Hepatocyte (in vitro differentiated cells): ENCODE data around the gene RAB11FIP5. TPM values are rescaled to one million over a fixed set of nuclear protein-coding genes. Genes with fewer than 3 reads are reported as not detected.

Experiments
- DNase-seq: peaks from one replicate; pipeline ENCODE4 v3.0.0-alpha.2; 2016; ENCODE audit warnings: low spot score
- H2AFZ ChIP-seq: fragments of 200-600 bp; sonication (generic); 2 replicates; pipeline ENCODE4 v1.6.0; 2016; ENCODE audit warnings: antibody characterized with exemption, mild to moderate bottlenecking
- H3K27ac ChIP-seq: fragments of 200-600 bp; sonication (generic); 2 replicates; pipeline ENCODE4 v1.5.1; 2016; ENCODE audit warnings: mild to moderate bottlenecking
- H3K27me3 ChIP-seq: fragments of 200-600 bp; sonication (generic); 2 replicates; pipeline ENCODE4 v1.6.1; 2016
- H3K36me3 ChIP-seq: fragments of 200-600 bp; sonication (generic); replicated peaks from 2 replicates; pipeline ENCODE4 v1.5.1; 2016; ENCODE audit warnings: low read depth; ENCODE audit not compliant: insufficient read depth
- H3K4me1 ChIP-seq: fragments of 200-600 bp; sonication (generic); 2 replicates; pipeline ENCODE4 v1.5.1; 2016; ENCODE audit warnings: mild to moderate bottlenecking, moderate library complexity; ENCODE audit not compliant: insufficient read depth
- H3K4me2 ChIP-seq: fragments of 200-600 bp; sonication (generic); 2 replicates; pipeline ENCODE4 v1.6.0; 2016
- H3K4me3 ChIP-seq: fragments of 200-600 bp; sonication (generic); 2 replicates; pipeline ENCODE4 v1.5.1; 2016; ENCODE audit warnings: mild to moderate bottlenecking
- H3K79me2 ChIP-seq: fragments of 200-600 bp; sonication (generic); 2 replicates; pipeline ENCODE4 v1.6.0; 2017; ENCODE audit warnings: mild to moderate bottlenecking
- H3K9me2 ChIP-seq: fragments of 200-600 bp; sonication (generic); replicated peaks from 2 replicates; pipeline ENCODE4 v1.6.0; 2017; ENCODE audit warnings: mild to moderate bottlenecking; ENCODE audit not compliant: insufficient read depth
- H3K9me3 ChIP-seq: fragments of 200-600 bp; sonication (generic); 2 replicates; pipeline ENCODE4 v1.5.1; 2016; ENCODE audit warnings: low read depth, mild to moderate bottlenecking
- H4K20me1 ChIP-seq: fragments of 200-600 bp; sonication (generic); 2 replicates; pipeline ENCODE4 v1.6.0; 2016; ENCODE audit warnings: mild to moderate bottlenecking; ENCODE audit not compliant: insufficient read depth, poor library complexity, severe bottlenecking
- EZH2 ChIP-seq: fragments of 200-600 bp; sonication (generic); IDR thresholded peaks from 2 replicates; pipeline ENCODE4 v1.6.1; 2016; ENCODE audit warnings: antibody characterized with exemption, mild to moderate bottlenecking, borderline replicate concordance
- EZH2phosphoT487 ChIP-seq: fragments of 200-600 bp; sonication (generic); IDR thresholded peaks from one replicate; pipeline ENCODE4 v1.6.1; 2018; ENCODE audit warnings: antibody characterized with exemption, mild to moderate bottlenecking, low read depth, moderate library complexity; ENCODE audit not compliant: unreplicated experiment, severe bottlenecking
- WGBS: methylation state at CpG from one replicate; pipeline ENCODE4 v1.1.6; 2016; ENCODE audit warnings: low lambda C conversion rate; ENCODE audit errors: missing lambda C conversion rate; 5-methylcytosine and 5-hydroxymethylcytosine counted together
- polyA plus RNA-seq: library from polyadenylated mRNA; unstranded; fragments of >200 nt; fragmentation: Nextera tagmentation; extraction: Ambion mirVana; gene quantifications from 2 replicates; pipeline ENCODE4 v1.2.1, GENCODE V29; 2016
- total RNA-seq: library from RNA; depleted of rRNA; stranded (reverse); fragments of >200 nt; gene quantifications from 2 replicates; pipeline ENCODE4 v1.2.3, GENCODE V29; 2014
- TF ChIP-seq, protein P1 (sequence below): fragments of 200-600 bp; sonication (generic); IDR thresholded peaks from 2 replicates; pipeline ENCODE4 v1.5.1; 2016; ENCODE audit warnings: antibody characterized with exemption, mild to moderate bottlenecking; ENCODE audit not compliant: poor library complexity

Gene RAB11FIP5
- total and polyA plus RNA-seq, 2 experiments from 2014 or later: 33.5 to 33.7 TPM

- no peaks in the 10 kb centered on the region for H3K9me2 ChIP-seq
- WGBS: 94% methylated on average over 7 of the region's 7 CpGs
- H3K4me1 ChIP-seq: peaks cover 17% of the 10 kb centered on the region
- H2AFZ ChIP-seq: no peak overlapping the region
- TF ChIP-seq EZH2 (no peak), EZH2phosphoT487 (no peak)
- TF ChIP-seq, protein P1, sequence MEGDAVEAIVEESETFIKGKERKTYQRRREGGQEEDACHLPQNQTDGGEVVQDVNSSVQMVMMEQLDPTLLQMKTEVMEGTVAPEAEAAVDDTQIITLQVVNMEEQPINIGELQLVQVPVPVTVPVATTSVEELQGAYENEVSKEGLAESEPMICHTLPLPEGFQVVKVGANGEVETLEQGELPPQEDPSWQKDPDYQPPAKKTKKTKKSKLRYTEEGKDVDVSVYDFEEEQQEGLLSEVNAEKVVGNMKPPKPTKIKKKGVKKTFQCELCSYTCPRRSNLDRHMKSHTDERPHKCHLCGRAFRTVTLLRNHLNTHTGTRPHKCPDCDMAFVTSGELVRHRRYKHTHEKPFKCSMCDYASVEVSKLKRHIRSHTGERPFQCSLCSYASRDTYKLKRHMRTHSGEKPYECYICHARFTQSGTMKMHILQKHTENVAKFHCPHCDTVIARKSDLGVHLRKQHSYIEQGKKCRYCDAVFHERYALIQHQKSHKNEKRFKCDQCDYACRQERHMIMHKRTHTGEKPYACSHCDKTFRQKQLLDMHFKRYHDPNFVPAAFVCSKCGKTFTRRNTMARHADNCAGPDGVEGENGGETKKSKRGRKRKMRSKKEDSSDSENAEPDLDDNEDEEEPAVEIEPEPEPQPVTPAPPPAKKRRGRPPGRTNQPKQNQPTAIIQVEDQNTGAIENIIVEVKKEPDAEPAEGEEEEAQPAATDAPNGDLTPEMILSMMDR: no peak
- no peaks in the 10 kb centered on the region for H3K9me3 ChIP-seq
- H3K27me3 ChIP-seq: no peaks in the 10 kb centered on the region
- no peak overlapping the region for H3K4me2 ChIP-seq
- no peaks in the 10 kb centered on the region for H4K20me1 ChIP-seq
- peaks cover 2% of the 10 kb centered on the region for H3K79me2 ChIP-seq
- H3K27ac ChIP-seq: no peak overlapping the region
- no peak for DNase-seq
- no peak overlapping the region for H3K4me3 ChIP-seq
- peaks cover 3% of the 10 kb centered on the region for H3K36me3 ChIP-seq
These were observed 77.9 kb downstream of the RAB11FIP5 start for GRCh38 chr2:73034661-73035375.

DNA sequence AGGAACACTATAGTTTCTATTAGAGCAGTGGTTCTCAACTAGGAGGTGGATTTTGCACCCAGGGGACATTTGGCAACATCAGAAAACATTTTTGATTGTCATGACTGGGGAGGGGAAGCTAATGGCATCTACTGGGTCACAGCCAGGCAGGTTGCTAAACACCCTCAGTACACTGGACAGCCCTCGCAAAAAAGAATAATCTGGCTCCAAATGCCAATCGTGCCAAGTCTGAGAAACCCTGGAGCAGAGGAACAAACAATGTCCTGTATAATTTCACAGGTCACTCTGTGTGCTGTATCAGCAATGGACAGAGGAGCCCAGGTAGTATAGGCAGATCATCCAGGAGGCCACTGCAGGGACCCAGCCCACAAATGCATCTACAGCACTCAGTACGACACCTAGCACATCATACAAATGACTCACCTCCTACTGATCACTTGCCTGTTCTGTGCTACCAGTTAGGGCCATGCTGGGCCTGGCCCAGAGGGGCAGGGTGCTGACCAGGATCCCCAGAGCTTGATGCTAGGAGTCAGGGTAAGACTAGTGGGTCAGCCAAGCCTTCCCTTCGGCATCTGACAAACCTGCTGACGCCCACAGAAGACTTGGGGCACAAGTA, 78.9 kb downstream of the RAB11FIP5 start:
- Histone ChIP-seq H3K9me3 (no peaks in the 10 kb centered on the region), H3K9me2 (no peaks in the 10 kb centered on the region), H3K4me1 (peaks cover 17% of the 10 kb centered on the region), H3K27me3 (no peaks in the 10 kb centered on the region), H3K27ac (peak overlapping the region; percentile 88), H3K4me2 (no peak overlapping the region), H3K36me3 (no peaks in the 10 kb centered on the region), H3K79me2 (peaks cover 5% of the 10 kb centered on the region), H3K4me3 (no peak overlapping the region), H2AFZ (no peak overlapping the region), H4K20me1 (no peaks in the 10 kb centered on the region)
- WGBS: 82% methylated on average over 5 of the region's 5 CpGs
- TF ChIP-seq EZH2phosphoT487: no peak
- TF ChIP-seq, protein P1: no peak
- TF ChIP-seq EZH2: no peak
- no peak for DNase-seq

GRCh38 chr2:73033142-73033765, 79.5 kb downstream of the RAB11FIP5 start:
- Histone ChIP-seq H3K4me2 (peak overlapping the region; percentile 40), H3K4me1 (peaks cover 17% of the 10 kb centered on the region), H3K4me3 (no peak overlapping the region), H3K9me2 (no peaks in the 10 kb centered on the region), H4K20me1 (no peaks in the 10 kb centered on the region), H3K36me3 (no peaks in the 10 kb centered on the region), H3K27ac (peak overlapping the region; percentile 88), H2AFZ (no peak overlapping the region), H3K79me2 (peaks cover 5% of the 10 kb centered on the region), H3K9me3 (no peaks in the 10 kb centered on the region), H3K27me3 (no peaks in the 10 kb centered on the region)
- TF ChIP-seq EZH2phosphoT487 (no peak), EZH2 (no peak)
- TF ChIP-seq, protein P1: no peak
- 94% methylated on average over 1 of the region's 1 CpG for WGBS
- no peak for DNase-seq
